Activated CD4-positive, alpha-beta T cell treated with anti-CD3 and anti-CD28 coated beads, Interleukin-10, Interleukin-2, amounts not matched to agents 100 ng/mL and 50 ng/mL, durations not matched to agents 16 hours and 8 hours (primary cell): ENCODE data around the gene CYP27B1.
"Not testable (repeated sequence)": the region's sequence is repeated elsewhere in the genome, so short reads cannot be mapped to it uniquely, and the experiment has no call there.

ENCODE experiments used
- DNase-seq: peaks from one replicate; pipeline ENCODE4 v3.0.0-alpha.2; 2020

Gene CYP27B1

GRCh38 chr12:57734591-57734990, 32.3 kb downstream of the CYP27B1 start:
- DNase-seq: no peak

- no peak for DNase-seq
These were observed 33.0 kb downstream of the CYP27B1 start for GRCh38 chr12:57733928-57734327.

GRCh38 chr12:57732726-57733593, 33.9 kb downstream of the CYP27B1 start:
- no peak for DNase-seq

- no peak for DNase-seq
These were observed 34.6 kb downstream of the CYP27B1 start for GRCh38 chr12:57732270-57732669.

- DNase-seq: no peak
These were observed 35.3 kb downstream of the CYP27B1 start for GRCh38 chr12:57731411-57732080.

GRCh38 chr12:57730336-57731067, 36.4 kb downstream of the CYP27B1 start:
- DNase-seq: no peak

GRCh38 chr12:57729321-57729844, 37.5 kb downstream of the CYP27B1 start:
- no peak for DNase-seq

- DNase-seq: no peak
These were observed 39.0 kb downstream of the CYP27B1 start for GRCh38 chr12:57727758-57728395.

GRCh38 chr12:57726884-57727757, 39.8 kb downstream of the CYP27B1 start:
- no peak for DNase-seq

- peak; percentile 33 for DNase-seq
These were observed 40.6 kb downstream of the CYP27B1 start for GRCh38 chr12:57726151-57726883.

- no peak for DNase-seq
These were observed 41.1 kb downstream of the CYP27B1 start for GRCh38 chr12:57725851-57726150.

- no peak for DNase-seq
These were observed 41.7 kb downstream of the CYP27B1 start for GRCh38 chr12:57724936-57725740.

GRCh38 chr12:57724003-57724935, 42.6 kb downstream of the CYP27B1 start:
- no peak for DNase-seq

- no peak for DNase-seq
These were observed 43.3 kb downstream of the CYP27B1 start for GRCh38 chr12:57723630-57723962.

GRCh38 chr12:57722716-57723629, 43.9 kb downstream of the CYP27B1 start:
- DNase-seq: no peak

- not testable (repeated sequence) for DNase-seq
These were observed 44.9 kb downstream of the CYP27B1 start for GRCh38 chr12:57721846-57722608.
